ENCODE results near the gene AGR3.

GRCh38 chr7:16926283-16926682, 44.5 kb upstream of the AGR3 start:
- TF ChIP-seq POLR2A (IDR thresholded peaks at IDR 0.05) (no peak), CTCF (IDR thresholded peaks at IDR 0.05) (peak; percentile 35 to 60 (median 39))
